Esophagus muscularis mucosa (tissue), 4 donors: Measurements from ENCODE around the gene TTC24. TPM values are rescaled to one million over a fixed set of nuclear protein-coding genes. Genes with fewer than 3 reads are reported as not detected.

Source experiments
- DNase-seq: peaks from one replicate; pipeline ENCODE4 v3.0.0-alpha.2; 2017; ENCODE audit errors: extremely low spot score
- H3K27ac ChIP-seq, 4 donors: fragments of 200-600 bp; sonication (generic); replicated peaks in 1 of 4; 1 replicate in 3 of 4; 2 replicates in 1 of 4; pipeline ENCODE4 v1.5.1; 2016 to 2019; ENCODE audit warnings: mild to moderate bottlenecking in 1 of 4
- H3K27me3 ChIP-seq, 4 donors: fragments of 200-600 bp; sonication (generic); one replicate each; pipeline versions ENCODE4 v1.5.1 to v1.6.0; 2016 to 2019
- H3K36me3 ChIP-seq, 4 donors: fragments of 200-600 bp; sonication (generic); one replicate each; pipeline ENCODE4 v1.5.1; 2016 to 2019
- H3K4me1 ChIP-seq, 4 donors: fragments of 200-600 bp; sonication (generic); one replicate each; pipeline ENCODE4 v1.5.1; 2016 to 2019
- H3K4me3 ChIP-seq, 4 donors: fragments of 200-600 bp; sonication (generic); 1 replicate in 2 of 4; 2 replicates in 2 of 4; pipeline ENCODE4 v1.5.1; 2016 to 2019; ENCODE audit warnings: mild to moderate bottlenecking in 4 of 4, moderate library complexity in 1 of 4
- H3K9me3 ChIP-seq, 4 donors: fragments of 200-600 bp; sonication (generic); 1 replicate in 3 of 4; 2 replicates in 1 of 4; pipeline ENCODE4 v1.5.1; 2016 to 2019
- CTCF ChIP-seq, 3 experiments: fragments of 200-600 bp in 2 of 3; fragments of 450-650 bp in 1 of 3; sonication (generic) in 2 of 3; IDR thresholded peaks; one replicate each; pipeline ENCODE4 v1.5.1; 2017 to 2019; ENCODE audit warnings: antibody characterized with exemption in 3 of 3, mild to moderate bottlenecking in 2 of 3, moderate library complexity in 1 of 3
- EP300 ChIP-seq: sonication (generic); formaldehyde crosslinking; IDR thresholded peaks from one replicate; pipeline ENCODE4 v1.6.1; 2017; ENCODE audit warnings: antibody characterized with exemption
- POLR2A ChIP-seq: fragments of 450-650 bp; IDR thresholded peaks from one replicate; pipeline ENCODE4 v1.6.1; 2017; ENCODE audit warnings: antibody characterized with exemption, moderate library complexity, mild to moderate bottlenecking, low read depth
- POLR2AphosphoS5 ChIP-seq, 2 donors: sonication (generic); formaldehyde crosslinking; IDR thresholded peaks; one replicate each; pipeline ENCODE4 v1.6.1; 2017; ENCODE audit warnings: antibody characterized with exemption in 2 of 2
- WGBS: methylation state at CpG from one replicate; pipeline ENCODE4 v1.1.5; 2018; 5-methylcytosine and 5-hydroxymethylcytosine counted together
- intact Hi-C: fragments of 100-400 bp; cut with DNase I; formaldehyde crosslinking; loops from one replicate; pipeline ENCODE4 v1.15.1; 2023
- total RNA-seq, 4 donors: library from RNA; depleted of rRNA; stranded (reverse); fragments of >200 nt; gene quantifications; one replicate each; pipeline versions ENCODE4 v1.1.0 to v1.2.1, GENCODE V29; 2016

Gene TTC24
- total RNA-seq, 4 donors from 2014 or later = not detected

GRCh38 chr1:156622581-156623297, 43.2 kb downstream of the TTC24 start:
- WGBS = 89% methylated on average over 6 of the region's 6 CpGs
- peaks cover 10 to 54% (median 32%) of the 10 kb centered on the region in 4 donors for H3K27me3 ChIP-seq

GRCh38 chr1:156623946-156624813, 44.7 kb downstream of the TTC24 start:
- Histone ChIP-seq H3K36me3 (no peaks in the 10 kb centered on the region), H3K27me3 (peaks cover 10 to 67% (median 33%) of the 10 kb centered on the region in 4 donors), H3K9me3 (no peaks in the 10 kb centered on the region), H3K4me1 (peaks cover 24 to 28% (median 26%) of the 10 kb centered on the region in 4 donors), H3K27ac (peak overlapping the region; percentile 46 to 74 (median 54)), H3K4me3 (peak overlapping the region; percentile 43 to 61 (median 52))
- intact Hi-C loops = no loop called here
- 5% methylated on average over 11 of the region's 87 CpGs for WGBS
- no peak for DNase-seq
- TF ChIP-seq EP300 = no peak
- peak in 2 of 3 experiments; percentile 3 to 40 for TF ChIP-seq CTCF (IDR thresholded peaks at IDR 0.05)
- no peak for TF ChIP-seq POLR2AphosphoS5 (IDR thresholded peaks at IDR 0.05)

More at GRCh38 chr1:156622581-156623297, 43.2 kb downstream of the TTC24 start:
- Histone ChIP-seq H3K4me1 (peaks cover 24 to 28% (median 26%) of the 10 kb centered on the region in 4 donors), H3K9me3 (no peaks in the 10 kb centered on the region), H3K27ac (no peak overlapping the region), H3K4me3 (no peak overlapping the region), H3K36me3 (no peaks in the 10 kb centered on the region)
- DNase-seq = no peak
- intact Hi-C loops = no loop called here
- TF ChIP-seq CTCF (IDR thresholded peaks at IDR 0.05) (no peak), EP300 (no peak)

GRCh38 chr1:156624814-156625435, 45.4 kb downstream of the TTC24 start:
- H3K9me3 ChIP-seq = no peaks in the 10 kb centered on the region
- WGBS = 0% methylated on average over 7 of the region's 55 CpGs
- intact Hi-C loops = no loop called here
- H3K4me1 ChIP-seq = peaks cover 24 to 28% (median 26%) of the 10 kb centered on the region in 4 donors
- H3K36me3 ChIP-seq = no peaks in the 10 kb centered on the region
- H3K4me3 ChIP-seq = peak overlapping the region; percentile 43 to 61 (median 52)
- no peak for DNase-seq
- peak overlapping the region; percentile 46 to 74 (median 54) for H3K27ac ChIP-seq
- H3K27me3 ChIP-seq = peaks cover 10 to 70% (median 33%) of the 10 kb centered on the region in 4 donors
- TF ChIP-seq POLR2A = no peak
- TF ChIP-seq POLR2AphosphoS5 (IDR thresholded peaks at IDR 0.05) = no peak
- no peak for TF ChIP-seq EP300
- TF ChIP-seq CTCF (IDR thresholded peaks at IDR 0.05) = no peak

- Histone ChIP-seq H3K27me3 (peaks cover 10 to 76% (median 36%) of the 10 kb centered on the region in 4 donors), H3K9me3 (no peaks in the 10 kb centered on the region), H3K4me1 (peaks cover 24 to 28% (median 26%) of the 10 kb centered on the region in 4 donors), H3K36me3 (no peaks in the 10 kb centered on the region), H3K27ac (peak overlapping the region in 2 of 4 donors; percentile 60 to 74), H3K4me3 (peak overlapping the region; percentile 43 to 61 (median 52))
- TF ChIP-seq EP300 (no peak), CTCF (IDR thresholded peaks at IDR 0.05) (peak; percentile 72 to 88 (median 76))
- WGBS = under 1% methylated on average over 20 of the region's 45 CpGs
- no peak for DNase-seq
- intact Hi-C loops = loop anchor here (1.0 kb wide), 1 partner anchor 32 kb away; no protein-coding TSS in a partner anchor
Measured at GRCh38 chr1:156625436-156626078, 46.0 kb downstream of the TTC24 start.
